ENCODE data around the gene F13B. TPM values are rescaled to one million over a fixed set of nuclear protein-coding genes. Genes with fewer than 3 reads are reported as not detected.

Gene F13B
- total RNA-seq, 6 donors from 2014 or later, result not detected

DNA sequence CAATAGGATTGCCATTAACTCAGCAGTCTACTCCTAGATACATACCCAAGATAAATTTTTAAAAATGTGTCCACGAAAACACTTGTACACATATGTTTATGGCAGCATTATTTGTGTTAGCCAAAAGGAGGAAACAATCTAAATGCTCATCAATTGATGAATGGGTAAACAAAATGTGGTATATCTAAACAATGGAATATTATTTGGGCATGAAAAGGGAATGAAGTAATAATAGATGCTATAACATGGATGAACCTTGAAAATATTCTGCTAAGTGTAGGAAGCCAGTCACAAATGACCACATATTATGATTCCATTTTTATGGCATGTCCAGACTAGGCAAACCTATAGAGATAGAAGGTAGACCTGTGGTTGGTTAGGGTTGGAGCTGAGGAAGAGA, 55.4 kb downstream of the F13B start:
- ATAC-seq (ENCODE audit: low FRiP score in 2 of 2) (no peak), DNase-seq (no peak)
- Histone ChIP-seq H3K4me1 (no peaks in the 10 kb centered on the region), H3K27me3 (no peaks in the 10 kb centered on the region), H3K36me3 (no peaks in the 10 kb centered on the region), H3K4me3 (no peak overlapping the region), H3K9me3 (no peaks in the 10 kb centered on the region), H3K27ac (no peak overlapping the region)
- 84 to 97% methylated on average over 1 of the region's 1 CpG for WGBS, 2 donors
- TF ChIP-seq POLR2AphosphoS5 (IDR thresholded peaks at IDR 0.05) (no peak), POLR2A (IDR thresholded peaks at IDR 0.05) (no peak), EP300 (IDR thresholded peaks at IDR 0.05) (no peak)
- TF ChIP-seq, protein P1, sequence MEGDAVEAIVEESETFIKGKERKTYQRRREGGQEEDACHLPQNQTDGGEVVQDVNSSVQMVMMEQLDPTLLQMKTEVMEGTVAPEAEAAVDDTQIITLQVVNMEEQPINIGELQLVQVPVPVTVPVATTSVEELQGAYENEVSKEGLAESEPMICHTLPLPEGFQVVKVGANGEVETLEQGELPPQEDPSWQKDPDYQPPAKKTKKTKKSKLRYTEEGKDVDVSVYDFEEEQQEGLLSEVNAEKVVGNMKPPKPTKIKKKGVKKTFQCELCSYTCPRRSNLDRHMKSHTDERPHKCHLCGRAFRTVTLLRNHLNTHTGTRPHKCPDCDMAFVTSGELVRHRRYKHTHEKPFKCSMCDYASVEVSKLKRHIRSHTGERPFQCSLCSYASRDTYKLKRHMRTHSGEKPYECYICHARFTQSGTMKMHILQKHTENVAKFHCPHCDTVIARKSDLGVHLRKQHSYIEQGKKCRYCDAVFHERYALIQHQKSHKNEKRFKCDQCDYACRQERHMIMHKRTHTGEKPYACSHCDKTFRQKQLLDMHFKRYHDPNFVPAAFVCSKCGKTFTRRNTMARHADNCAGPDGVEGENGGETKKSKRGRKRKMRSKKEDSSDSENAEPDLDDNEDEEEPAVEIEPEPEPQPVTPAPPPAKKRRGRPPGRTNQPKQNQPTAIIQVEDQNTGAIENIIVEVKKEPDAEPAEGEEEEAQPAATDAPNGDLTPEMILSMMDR (IDR thresholded peaks at IDR 0.05), result no peak

DNA sequence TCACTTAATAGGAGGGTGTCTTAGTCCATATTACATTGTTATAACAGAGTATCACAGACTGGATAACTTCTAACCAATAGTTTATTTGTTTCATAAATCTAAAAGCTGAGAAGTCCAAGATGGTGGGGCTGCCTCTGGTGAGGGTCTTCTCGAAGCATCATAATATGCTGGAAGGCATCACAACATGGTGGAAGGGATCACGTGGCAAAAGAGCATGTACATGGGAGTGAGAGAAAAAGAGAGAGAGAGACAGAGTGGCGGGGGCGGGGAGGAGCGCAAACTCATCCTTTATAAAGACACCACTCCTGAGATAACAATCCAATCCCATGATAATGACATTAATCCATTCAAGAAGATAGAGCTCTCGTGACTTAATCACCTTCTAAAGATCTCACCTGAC, 58.2 kb downstream of the F13B start:
- no peak for DNase-seq
- TF ChIP-seq POLR2A (IDR thresholded peaks at IDR 0.05), result no peak
- TF ChIP-seq, protein P1 (IDR thresholded peaks at IDR 0.05), result no peak
- TF ChIP-seq POLR2AphosphoS5 (IDR thresholded peaks at IDR 0.05), result no peak
- no peak for TF ChIP-seq EP300 (IDR thresholded peaks at IDR 0.05)
- no peak for ATAC-seq (ENCODE audit: low FRiP score in 2 of 2)
- H3K4me3 ChIP-seq, result no peak overlapping the region
- 88 to 92% methylated on average over 6 of the region's 6 CpGs for WGBS, 2 donors
- no peaks in the 10 kb centered on the region for H3K4me1 ChIP-seq
- H3K27me3 ChIP-seq, result no peaks in the 10 kb centered on the region
- no peaks in the 10 kb centered on the region for H3K9me3 ChIP-seq
- no peak overlapping the region for H3K27ac ChIP-seq
- no peaks in the 10 kb centered on the region for H3K36me3 ChIP-seq

DNA sequence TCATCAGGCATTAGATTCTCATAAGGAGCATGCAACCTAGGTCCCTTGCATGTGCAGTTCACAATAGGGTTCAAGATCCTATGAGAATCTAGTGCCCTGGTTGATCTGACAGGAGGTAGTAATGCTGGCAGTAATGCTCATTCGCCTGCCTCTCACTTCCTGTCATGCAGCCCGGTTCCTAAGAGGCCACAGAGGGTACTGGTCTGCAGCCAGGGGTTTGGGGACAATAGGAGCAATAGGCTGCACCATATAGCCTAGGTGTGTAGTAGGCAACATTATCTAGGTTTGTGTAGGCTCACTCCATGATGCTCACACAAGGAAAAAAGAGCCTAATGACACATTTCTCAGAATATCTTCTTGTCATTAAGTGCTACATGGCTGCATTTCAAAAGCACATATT, 63.9 kb downstream of the F13B start:
- no peak overlapping the region for H3K4me3 ChIP-seq
- DNase-seq (no peak), ATAC-seq (ENCODE audit: low FRiP score in 2 of 2) (peak in 1 of 2 donors; percentile 21)
- WGBS, 2 donors, result 62 to 70% methylated on average over 2 of the region's 2 CpGs
- H3K9me3 ChIP-seq, result no peaks in the 10 kb centered on the region
- no peaks in the 10 kb centered on the region for H3K36me3 ChIP-seq
- TF ChIP-seq POLR2A (IDR thresholded peaks at IDR 0.05) (no peak), EP300 (IDR thresholded peaks at IDR 0.05) (no peak), POLR2AphosphoS5 (IDR thresholded peaks at IDR 0.05) (no peak)
- TF ChIP-seq, protein P1 (IDR thresholded peaks at IDR 0.05), result no peak
- H3K27ac ChIP-seq, result no peak overlapping the region
- no peaks in the 10 kb centered on the region for H3K4me1 ChIP-seq
- H3K27me3 ChIP-seq, result no peaks in the 10 kb centered on the region

DNA sequence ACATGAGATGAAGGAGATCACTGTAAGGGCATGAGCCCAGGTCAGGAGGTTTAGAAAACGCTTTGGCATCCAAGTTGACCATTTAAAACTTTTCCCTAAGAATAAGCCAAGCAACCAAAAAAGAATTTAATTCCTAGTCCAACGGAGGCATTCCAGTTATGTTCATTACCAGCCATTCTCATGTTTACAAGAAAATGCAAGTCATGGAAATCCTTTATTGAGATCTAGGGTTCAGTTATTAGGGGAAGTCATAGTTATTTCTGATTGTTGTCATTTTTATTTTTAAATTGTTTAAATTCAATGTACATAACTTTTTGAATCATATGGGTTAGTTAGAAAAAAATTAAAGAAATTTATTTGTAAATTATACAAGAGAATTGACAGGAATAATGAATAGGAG, 65.2 kb downstream of the F13B start:
- H3K4me3 ChIP-seq, result no peak overlapping the region
- DNase-seq (no peak), ATAC-seq (ENCODE audit: low FRiP score in 2 of 2) (no peak)
- no peak overlapping the region for H3K27ac ChIP-seq
- H3K36me3 ChIP-seq, result no peaks in the 10 kb centered on the region
- H3K4me1 ChIP-seq, result no peaks in the 10 kb centered on the region
- no peaks in the 10 kb centered on the region for H3K9me3 ChIP-seq
- no peaks in the 10 kb centered on the region for H3K27me3 ChIP-seq
- 88 to 94% methylated on average over 2 of the region's 2 CpGs for WGBS, 2 donors
- TF ChIP-seq, protein P1 (IDR thresholded peaks at IDR 0.05), result no peak
- no peak for TF ChIP-seq EP300 (IDR thresholded peaks at IDR 0.05)
- TF ChIP-seq POLR2AphosphoS5 (IDR thresholded peaks at IDR 0.05), result no peak
- TF ChIP-seq POLR2A (IDR thresholded peaks at IDR 0.05), result no peak

DNA sequence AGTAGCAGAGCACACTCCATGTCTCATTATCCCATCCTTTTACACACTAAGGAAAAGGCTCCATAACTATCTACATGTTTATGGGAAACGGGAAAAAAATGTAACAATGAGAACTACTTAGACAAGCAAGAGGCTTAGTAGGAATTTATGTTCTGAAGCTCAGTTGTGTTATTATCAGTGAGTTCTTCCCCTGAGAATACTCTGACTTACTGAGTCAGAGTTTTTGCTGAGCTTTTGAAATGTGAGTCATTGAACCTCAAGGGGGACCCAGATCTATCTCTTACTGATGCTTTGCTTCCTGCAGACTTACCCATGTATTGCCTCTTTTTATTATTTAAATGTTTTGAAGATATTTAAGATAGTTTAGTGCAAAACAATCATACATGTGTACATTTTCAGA, 69.6 kb downstream of the F13B start:
- no peak overlapping the region for H3K4me3 ChIP-seq
- no peaks in the 10 kb centered on the region for H3K9me3 ChIP-seq
- TF ChIP-seq POLR2A (IDR thresholded peaks at IDR 0.05) (no peak), POLR2AphosphoS5 (IDR thresholded peaks at IDR 0.05) (no peak), EP300 (IDR thresholded peaks at IDR 0.05) (no peak)
- TF ChIP-seq, protein P1 (IDR thresholded peaks at IDR 0.05), result no peak
- H3K36me3 ChIP-seq, result no peaks in the 10 kb centered on the region
- H3K27me3 ChIP-seq, result no peaks in the 10 kb centered on the region
- H3K27ac ChIP-seq, result no peak overlapping the region
- 83 to 86% methylated on average over 1 of the region's 1 CpG for WGBS, 2 donors
- peak in 1 of 2 donors; percentile 53 for ATAC-seq (ENCODE audit: low FRiP score in 2 of 2)
- H3K4me1 ChIP-seq, result no peaks in the 10 kb centered on the region
- DNase-seq, result no peak

Measured in upper lobe of left lung (tissue), 6 donors.